GM21515 (cell line): Measurements from ENCODE around the gene TUFT1.
"Not testable (repeated sequence)": the region's sequence is repeated elsewhere in the genome, so short reads cannot be mapped to it uniquely, and the experiment has no call there.

Experiments used
- ATAC-seq: cut with Tn5 transposase; IDR thresholded peaks from one replicate; pipeline ENCODE4 v1.9.1; 2021; ENCODE audit not compliant: unreplicated experiment

Gene TUFT1

GRCh38 chr1:151578941-151579340 is 38.8 kb downstream of the TUFT1 start:
- ATAC-seq = no peak

DNA sequence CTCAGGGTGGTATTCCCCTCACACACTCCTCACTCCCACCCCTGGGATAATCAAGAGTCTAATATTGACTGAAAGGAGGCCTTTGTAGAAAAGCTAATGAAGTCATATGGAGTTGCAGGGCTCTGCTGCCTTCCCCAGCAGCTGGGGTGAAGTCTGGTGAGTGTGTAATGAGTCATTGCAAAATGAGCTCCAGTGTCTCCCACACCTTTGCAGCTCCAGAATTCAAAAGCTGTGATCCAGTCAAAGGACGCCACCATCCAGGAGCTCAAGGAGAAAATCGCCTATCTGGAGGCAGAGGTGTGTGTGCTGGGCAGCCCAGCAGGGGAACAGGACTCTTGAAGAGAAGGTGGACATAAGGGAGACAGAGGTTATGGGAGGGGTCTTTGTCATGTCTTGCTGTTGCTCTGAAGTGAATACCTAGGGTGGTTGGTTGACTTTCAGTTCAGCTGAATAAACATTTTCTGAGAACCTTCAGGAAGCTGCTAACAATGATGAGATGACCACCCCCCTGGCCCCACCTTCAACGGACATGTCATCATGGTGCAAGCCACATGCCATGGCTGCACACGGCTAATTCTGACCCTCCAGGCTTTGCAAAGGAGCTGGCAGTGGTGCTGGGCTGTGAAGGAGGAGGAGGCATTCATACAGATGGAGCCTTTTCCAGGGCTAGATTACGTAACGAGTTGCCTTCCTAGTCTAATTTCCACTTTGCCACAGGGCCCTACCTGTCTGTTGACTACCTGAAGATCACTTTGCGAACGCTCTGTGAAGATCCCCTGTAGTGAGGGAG is 39.5 kb downstream of the TUFT1 start:
- no peak for ATAC-seq

- no peak for ATAC-seq
Measured at GRCh38 chr1:151581451-151581850, 41.3 kb downstream of the TUFT1 start.

- no peak for ATAC-seq
Measured at GRCh38 chr1:151581921-151582320, 41.8 kb downstream of the TUFT1 start.

DNA sequence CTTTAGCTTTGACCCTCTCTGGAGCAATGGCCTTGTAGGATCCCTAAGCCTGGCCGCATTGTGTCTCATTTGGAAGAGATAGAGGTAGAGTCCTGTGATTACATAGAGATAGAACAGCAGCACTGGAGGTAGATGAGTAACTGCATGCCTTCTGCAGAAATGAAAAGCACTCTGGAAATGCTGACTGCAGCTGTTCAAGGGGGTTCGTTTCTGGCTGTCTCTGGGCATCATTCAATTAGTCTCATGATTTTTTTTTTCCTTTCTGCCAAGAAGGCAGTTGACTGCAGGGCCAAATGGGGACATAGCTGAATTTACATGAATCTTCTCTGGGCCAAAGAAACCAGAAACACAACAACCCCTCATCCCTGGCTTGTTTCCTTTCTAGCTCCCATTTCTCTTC is 43.7 kb downstream of the TUFT1 start:
- ATAC-seq = no peak

DNA sequence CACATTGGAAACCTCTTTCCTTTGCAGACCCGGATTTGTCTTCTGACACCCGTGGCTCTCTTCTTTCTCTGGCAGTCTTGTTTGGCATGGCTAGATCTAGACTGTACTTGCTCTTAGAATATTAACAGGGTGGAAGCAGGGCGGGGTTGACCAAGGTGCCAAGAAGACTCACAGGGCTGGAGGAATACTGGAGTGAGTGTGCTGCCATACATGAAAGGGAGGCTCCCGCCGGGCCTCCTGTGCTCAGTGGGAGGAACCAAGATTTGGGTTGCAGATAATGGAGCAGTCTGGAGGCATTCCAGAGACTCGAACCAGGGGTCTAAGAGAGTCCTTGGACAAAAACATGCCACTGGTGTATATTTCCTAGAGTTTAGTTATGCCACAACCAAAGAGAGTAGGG is 44.2 kb downstream of the TUFT1 start:
- ATAC-seq = no peak

GRCh38 chr1:151584780-151585179 is 44.7 kb downstream of the TUFT1 start:
- ATAC-seq = no peak

- no peak for ATAC-seq
Measured at GRCh38 chr1:151585622-151586021, 45.5 kb downstream of the TUFT1 start.

DNA sequence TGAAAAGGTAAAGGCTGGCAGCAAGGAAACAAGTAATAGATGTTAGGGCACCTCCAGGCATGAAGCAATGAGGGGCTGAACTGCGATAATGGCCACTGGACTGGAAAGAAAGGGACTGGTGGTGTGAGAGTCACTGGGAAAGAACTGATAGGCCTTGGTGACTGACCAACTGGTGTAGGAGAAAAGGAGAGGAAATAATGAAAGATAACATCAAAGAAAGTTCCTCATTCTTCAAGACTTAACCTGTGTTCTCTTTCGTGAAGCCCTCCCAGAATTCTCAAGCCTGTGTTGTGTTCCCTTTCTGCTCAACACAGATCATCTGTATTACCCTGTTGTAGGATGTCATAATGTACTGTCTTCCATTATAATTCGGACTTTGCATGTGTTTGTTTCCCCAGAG is 50.9 kb downstream of the TUFT1 start:
- no peak for ATAC-seq

GRCh38 chr1:151593730-151594129 is 53.6 kb downstream of the TUFT1 start:
- ATAC-seq = no peak

- peak; percentile 56 for ATAC-seq
Measured at GRCh38 chr1:151594143-151594625, 54.1 kb downstream of the TUFT1 start.

- ATAC-seq = no peak
Measured at GRCh38 chr1:151596166-151596953, 56.3 kb downstream of the TUFT1 start.

- ATAC-seq = not testable (repeated sequence)
Measured at GRCh38 chr1:151602550-151602949, 62.4 kb downstream of the TUFT1 start.

- no peak for ATAC-seq
Measured at GRCh38 chr1:151604291-151604690, 64.2 kb downstream of the TUFT1 start.

DNA sequence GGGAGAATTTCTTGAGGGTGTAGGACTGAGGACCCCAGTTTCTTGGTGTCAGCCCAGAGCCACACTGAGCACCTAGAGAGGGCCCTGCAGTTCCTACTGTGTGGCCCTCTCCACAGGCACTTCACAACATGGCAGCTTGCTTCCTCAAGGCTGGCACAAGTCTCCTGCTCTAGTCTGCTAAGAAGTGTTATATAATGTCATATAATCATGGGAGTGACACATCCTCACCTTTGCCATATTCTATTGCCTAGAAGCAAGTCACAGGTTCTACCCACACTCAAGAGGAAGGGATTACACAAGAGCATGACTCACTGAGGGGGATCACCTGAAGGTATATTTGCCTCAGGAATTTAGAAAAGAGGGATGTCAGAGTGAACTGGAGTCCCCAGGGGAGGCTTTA is 66.3 kb downstream of the TUFT1 start:
- no peak for ATAC-seq

- ATAC-seq = no peak
Measured at GRCh38 chr1:151606857-151607256, 66.7 kb downstream of the TUFT1 start.

DNA sequence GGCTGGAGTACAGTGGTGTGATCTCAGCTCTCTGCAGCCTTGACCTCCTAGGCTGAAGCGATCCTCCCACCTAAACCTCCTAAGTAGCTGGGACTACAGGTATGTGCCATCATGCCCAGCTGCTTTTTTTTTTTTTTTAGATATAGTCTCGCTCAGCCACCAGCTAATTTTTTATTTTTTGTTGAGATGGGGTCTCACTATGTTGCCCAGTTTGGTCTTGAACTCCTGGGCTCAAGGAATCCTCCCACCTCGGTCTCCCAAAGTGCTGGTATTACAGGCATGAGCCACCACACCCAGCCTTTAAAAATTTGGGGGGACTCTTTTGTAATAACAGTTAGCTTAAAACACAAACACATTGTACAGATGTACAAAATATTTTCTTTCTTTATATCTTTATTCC is 70.0 kb downstream of the TUFT1 start:
- ATAC-seq = no peak

- ATAC-seq = no peak
Measured at GRCh38 chr1:151611288-151611790, 71.2 kb downstream of the TUFT1 start.

GRCh38 chr1:151611832-151612500 is 71.9 kb downstream of the TUFT1 start, which contains the start of gene SNX27:
TSS of gene SNX27 (plus strand) at chr1:151612050. CDS start at chr1:151612202, 152 bp downstream.
- ATAC-seq = peak; percentile 91

DNA sequence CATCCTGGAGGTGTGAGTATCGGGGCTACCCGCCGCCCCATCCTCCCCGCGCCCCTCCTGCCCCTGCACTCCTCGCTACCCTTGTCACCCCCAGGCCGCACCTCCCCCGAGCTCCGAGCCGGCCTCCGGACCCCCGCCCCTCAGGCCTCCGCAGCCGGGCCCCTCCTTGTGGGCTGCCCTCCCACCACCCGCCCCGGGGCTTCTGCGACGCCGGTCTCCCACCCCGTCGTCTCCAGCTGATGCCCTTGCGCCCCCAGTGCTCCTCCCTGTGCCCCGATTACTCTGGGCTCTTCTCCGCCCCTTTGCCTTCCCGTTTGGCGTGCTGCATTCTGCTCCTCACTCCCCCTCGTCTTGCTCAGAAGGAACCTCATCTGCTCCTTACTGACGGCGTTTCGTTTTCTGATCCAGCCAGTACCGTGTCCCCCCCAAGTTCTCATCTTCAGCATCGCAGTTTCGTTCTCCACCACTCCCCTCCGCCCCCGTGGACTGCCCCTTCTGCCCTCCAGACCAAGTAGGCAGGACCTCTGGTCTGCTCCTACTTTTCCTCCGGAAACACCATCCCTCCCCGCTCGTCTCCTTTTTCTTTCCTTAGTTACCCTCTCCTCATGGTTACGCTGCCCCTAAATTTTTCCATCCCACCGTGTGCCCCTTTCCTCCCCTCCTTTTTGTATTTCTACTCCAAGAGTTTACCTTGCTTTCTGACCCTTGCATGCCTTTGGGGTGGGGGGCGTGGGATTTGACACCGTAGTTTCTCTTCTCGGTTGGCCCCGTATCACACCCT is 72.6 kb downstream of the TUFT1 start:
- ATAC-seq = no peak
